K562 (cell line): ENCODE data around the gene ZNF335. TPM values are rescaled to one million over a fixed set of nuclear protein-coding genes. Genes with fewer than 3 reads are reported as not detected.

Experiments
- ATAC-seq: fragments of 200-7000 bp; cut with Tn5 transposase; 3 replicates; pipeline ENCODE4 v1.9.1; 2020; ENCODE audit warnings: moderate library complexity
- BruUV-seq: library from RNA; stranded (reverse); fragments of 400-500 nt; replicated peaks from 2 replicates; lab custom pipeline; 2021; lab: Mats Ljungman, UMichigan
- CTCF ChIA-PET: fragments of 300-600 bp; formaldehyde crosslinking; extraction: SDS; loops from one replicate; lab custom pipeline; 2021; ENCODE audit warnings: low intra/inter-chr PET ratio; lab: Yijun Ruan, JAX
- POLR2A ChIA-PET: fragments of 300-600, 350-650 bp; sonication (Branson Sonifier 250); formaldehyde crosslinking; extraction: SDS; loops from one replicate; lab custom pipeline; 2021; ENCODE audit warnings: antibody characterized with exemption, inconsistent platforms; lab: Yijun Ruan, JAX
- DNase-seq, 4 experiments: peaks; one replicate each; pipeline versions ENCODE4 v3.0.0 to v3.0.0-alpha.2; 2011 to 2018; ENCODE audit warnings: low spot score in 3 of 4, mixed read lengths in 3 of 4; ENCODE audit errors: extremely low read depth in 1 of 4
- FAIRE-seq: peaks from 2 replicates; lab custom pipeline; 2011; peaks lifted over from hg19 to GRCh38; lab: Jason Lieb, UNC
- H2AFZ ChIP-seq: 2 replicates; pipeline ENCODE4 v1.6.0; 2011; ENCODE audit warnings: low read depth, low read length, control low read depth, inconsistent platforms
- H3K27ac ChIP-seq: fragments of 200-600 bp; 3 replicates; pipeline ENCODE4 v1.8.0; 2011; ENCODE audit warnings: low read depth, mild to moderate bottlenecking, control low read depth, inconsistent platforms, low read length, moderate library complexity, mixed read lengths; ENCODE audit errors: extremely low read depth
- H3K27me3 ChIP-seq, 2 experiments: fragments of 300-600 bp in 1 of 2; 2 replicates in 1 of 2; 3 replicates in 1 of 2; pipeline versions ENCODE4 v1.6.0 to v1.8.0; 2011; ENCODE audit warnings: inconsistent platforms in 2 of 2, low read length in 2 of 2, mild to moderate bottlenecking in 1 of 2, mixed read lengths in 1 of 2, moderate library complexity in 1 of 2; ENCODE audit not compliant: control insufficient read depth in 2 of 2, insufficient read depth in 2 of 2
- H3K36me3 ChIP-seq: fragments of 300-600 bp; 3 replicates; pipeline ENCODE4 v1.8.0; 2011; ENCODE audit warnings: mild to moderate bottlenecking, low read length, inconsistent platforms; ENCODE audit not compliant: control insufficient read depth, insufficient read depth
- H3K4me1 ChIP-seq, 2 experiments: fragments of 200-600 bp in 1 of 2; replicated peaks in 1 of 2; 2 replicates in 1 of 2; 3 replicates in 1 of 2; pipeline versions ENCODE4 v1.5.1 to v1.8.0; 2011; ENCODE audit warnings: inconsistent platforms in 2 of 2, low read length in 2 of 2, mild to moderate bottlenecking in 1 of 2, mixed read lengths in 1 of 2, moderate library complexity in 1 of 2; ENCODE audit not compliant: control insufficient read depth in 2 of 2, insufficient read depth in 2 of 2
- H3K4me2 ChIP-seq: 2 replicates; pipeline ENCODE4 v1.6.1; 2011; ENCODE audit warnings: low read length, control low read depth, inconsistent platforms, mixed read lengths; ENCODE audit not compliant: insufficient read depth
- H3K4me3 ChIP-seq: fragments of 200-600 bp; sonication (generic), shearing (Covaris generic); 2 replicates; pipeline ENCODE4 v1.5.1; 2016; ENCODE audit warnings: control low read depth, inconsistent platforms
- H3K79me2 ChIP-seq: fragments of 200-600 bp; 3 replicates; pipeline ENCODE4 v1.8.0; 2011; ENCODE audit warnings: low read length, inconsistent platforms; ENCODE audit not compliant: control insufficient read depth, insufficient read depth
- H3K9ac ChIP-seq, 2 experiments: 2 replicates each; pipeline versions ENCODE4 v1.6.0 to v1.6.1; 2011; ENCODE audit warnings: low read depth in 2 of 2, low read length in 2 of 2, control low read depth in 1 of 2, inconsistent platforms in 1 of 2, mild to moderate bottlenecking in 1 of 2, mixed read lengths in 1 of 2; ENCODE audit not compliant: insufficient read depth in 1 of 2
- H3K9me1 ChIP-seq: one replicate; pipeline ENCODE4 v1.6.0; 2011; ENCODE audit warnings: inconsistent platforms, mild to moderate bottlenecking, low read length, moderate library complexity; ENCODE audit not compliant: control insufficient read depth, insufficient read depth
- H3K9me3 ChIP-seq: replicated peaks from 2 replicates; pipeline ENCODE4 v1.5.1; 2011; ENCODE audit warnings: low read depth, low read length, inconsistent platforms; ENCODE audit not compliant: control insufficient read depth, insufficient read depth
- H4K20me1 ChIP-seq: replicated peaks from 2 replicates; pipeline ENCODE4 v1.6.1; 2011; ENCODE audit warnings: low read length, inconsistent platforms, mixed read lengths; ENCODE audit not compliant: control insufficient read depth, insufficient read depth
- ADNP ChIP-seq: fragments of 200-800 bp; sonication (Bioruptor generic); IDR thresholded peaks from 2 replicates; pipeline ENCODE4 v1.6.1; 2016; ENCODE audit warnings: missing genetic modification characterization, missing compliant biosample characterization
- BCL6 ChIP-seq: fragments of 250-450 bp; sonication (Bioruptor Pico); IDR thresholded peaks from 2 replicates; pipeline ENCODE4 v1.4.0; 2020
- CBX5 ChIP-seq: IDR thresholded peaks from 2 replicates; pipeline ENCODE4 v1.6.1; 2014; ENCODE audit warnings: low read depth, borderline replicate concordance
- DPF2 ChIP-seq: fragments of 450-650 bp; IDR thresholded peaks from 2 replicates; pipeline ENCODE4 v1.6.1; 2016
- EGR1 ChIP-seq: fragments of 450-650 bp; conservative IDR thresholded peaks from 2 replicates; pipeline ENCODE4 v1.6.1; 2017; ENCODE audit warnings: mild to moderate bottlenecking
- GABPB1 ChIP-seq: sonication (generic); formaldehyde crosslinking; IDR thresholded peaks from 2 replicates; pipeline ENCODE4 v1.8.0; 2022; ENCODE audit warnings: mild to moderate bottlenecking, missing genetic modification reagents
- GABPB2 ChIP-seq: fragments of 250-450 bp; sonication (Bioruptor Pico); conservative IDR thresholded peaks from 2 replicates; pipeline ENCODE4 v1.5.1; 2021; ENCODE audit warnings: mild to moderate bottlenecking
- MXI1 ChIP-seq: IDR thresholded peaks from 2 replicates; pipeline ENCODE4 v1.6.1; 2011; ENCODE audit warnings: low read depth, mild to moderate bottlenecking, improper control_type of control experiment, low read length
- NEUROD1 ChIP-seq: fragments of 150-350 bp; IDR thresholded peaks from 2 replicates; pipeline ENCODE4 v1.6.1; 2014; ENCODE audit warnings: borderline replicate concordance, low read length, low read depth; ENCODE audit not compliant: partially characterized antibody
- POLR2A ChIP-seq: fragments of 450-650 bp; conservative IDR thresholded peaks from 2 replicates; pipeline ENCODE4 v1.6.1; 2016
- RHOXF2B ChIP-seq: fragments of 250-450 bp; sonication (Bioruptor Pico); conservative IDR thresholded peaks from 2 replicates; pipeline ENCODE4 v1.5.1; 2021
- SMAD1 ChIP-seq: fragments of 150-350 bp; IDR thresholded peaks from 2 replicates; pipeline ENCODE4 v1.6.1; 2014; ENCODE audit warnings: low read length, low read depth; ENCODE audit not compliant: partially characterized antibody
- U2AF2 ChIP-seq: fragments of 200-400 bp; formaldehyde crosslinking; optimal IDR thresholded peaks from 2 replicates; pipeline ENCODE3; 2017; ENCODE audit warnings: low read depth, mild to moderate bottlenecking, low read length
- ZFP30 ChIP-seq: fragments of 250-450 bp; sonication (Bioruptor Pico); IDR thresholded peaks from 2 replicates; pipeline ENCODE4 v1.8.0; 2022; ENCODE audit warnings: moderate library complexity, mild to moderate bottlenecking, inconsistent platforms, borderline replicate concordance
- ZFPM2 ChIP-seq: fragments of 250-450 bp; sonication (Bioruptor Pico); IDR thresholded peaks from 2 replicates; pipeline ENCODE4 v1.5.1; 2022; ENCODE audit warnings: mild to moderate bottlenecking
- WGBS: fragments of 100-300 bp; shearing (Covaris generic); methylation state at CpG from one replicate; pipeline ENCODE4 v1.1.6; 2016; ENCODE audit warnings: low coverage, mixed read lengths; ENCODE audit not compliant: insufficient coverage; ENCODE audit errors: missing lambda C conversion rate; 5-methylcytosine and 5-hydroxymethylcytosine counted together
- in situ Hi-C: fragments of 300-500 bp; cut with MboI; formaldehyde crosslinking; loops from 4 replicates; pipeline ENCODE4 v1.15.0; 2018; ENCODE audit warnings: inconsistent platforms, mixed read lengths
- intact Hi-C: fragments of 100-400 bp; cut with micrococcal nuclease; formaldehyde crosslinking; loops from 2 replicates; pipeline ENCODE4 v1.14.2; 2022
- polyA plus RNA-seq, 8 experiments: library from polyadenylated mRNA; depleted of rRNA in 4 of 8; stranded (reverse) in 5 of 8; unstranded in 3 of 8; fragments of >200 nt; fragmentation: Nextera tagmentation in 2 of 8; fragmentation: Illumina TruSeq in 1 of 8; extraction: Ambion mirVana in 2 of 8; extraction: Trizol in 1 of 8; gene quantifications; 2 replicates each; pipeline versions ENCODE4 v1.2.1 to v1.2.3, GENCODE V29; 2011 to 2014; ENCODE audit warnings: inconsistent platforms in 1 of 8, missing spikeins in 1 of 8
- total RNA-seq, 7 experiments: library from RNA; depleted of rRNA in 6 of 7; stranded (reverse); fragments of >200 nt in 6 of 7; fragmentation: Illumina TruSeq in 2 of 7; extraction: Trizol in 2 of 7; gene quantifications; 2 replicates each; pipeline versions ENCODE4 v1.2.1 to v1.2.3, GENCODE V29; 2011 to 2021; ENCODE audit warnings: low replicate concordance in 1 of 7
- TF ChIP-seq, protein P1 (sequence below): fragments of 250-450 bp; sonication (Bioruptor Pico); IDR thresholded peaks from 2 replicates; pipeline ENCODE4 v1.4.0; 2020; ENCODE audit warnings: mild to moderate bottlenecking, moderate library complexity
- TF ChIP-seq, protein P2 (sequence below), 2 experiments: IDR thresholded peaks in 1 of 2; conservative IDR thresholded peaks in 1 of 2; 2 replicates each; pipeline ENCODE4 v1.6.1; 2016; ENCODE audit warnings: low read depth in 2 of 2, mild to moderate bottlenecking in 1 of 2, missing compliant biosample characterization in 1 of 2, missing genetic modification characterization in 1 of 2, moderate library complexity in 1 of 2

The ZNF335 gene
- total and polyA plus RNA-seq, 9 of the 15 experiments (the other 6 are each of a cell fraction or from before 2014, with no cell fraction given) = 0.39 to 16.0 (median 7.6) TPM

DNA sequence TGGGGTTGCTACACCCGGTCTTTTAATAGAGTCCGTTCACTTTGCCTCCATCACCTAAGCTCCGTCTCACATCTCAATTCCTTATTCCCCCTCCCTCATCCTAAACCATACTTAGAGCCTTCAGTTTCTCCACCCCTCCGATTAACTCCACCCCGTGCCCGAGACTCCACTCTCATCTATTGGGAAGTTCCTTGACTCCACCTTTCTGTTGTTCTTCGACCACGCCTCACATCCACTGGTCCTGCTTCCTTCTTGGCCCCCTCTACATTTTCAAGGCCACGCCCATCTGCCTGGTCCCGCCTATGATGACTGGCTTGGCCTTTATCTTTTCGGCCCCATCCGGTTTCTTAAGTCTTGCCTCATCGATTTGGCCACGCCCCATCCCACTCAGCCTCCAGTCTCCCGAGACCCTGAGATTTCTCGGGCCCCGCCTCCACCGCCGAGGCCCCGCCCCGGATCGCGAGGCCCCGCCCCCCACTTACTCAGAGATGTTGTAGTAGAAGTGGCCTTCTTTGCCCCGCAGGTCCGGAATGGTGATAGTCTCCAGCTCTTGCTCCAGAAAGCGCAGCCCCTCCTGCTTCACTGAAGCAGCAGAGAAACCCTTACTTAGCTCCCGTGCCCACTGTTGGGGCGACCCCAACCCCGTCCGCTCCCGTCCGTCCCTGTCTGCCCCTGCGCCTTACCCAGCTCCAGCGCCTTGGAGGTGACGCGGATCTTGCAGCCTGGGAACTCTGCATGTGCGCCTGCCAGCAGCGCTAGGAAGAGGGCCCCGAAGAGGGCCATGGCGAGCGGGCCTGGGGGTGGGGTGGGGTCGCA lies 61.1 kb downstream of the ZNF335 start:
- 4% methylated on average over 37 of the region's 43 CpGs for WGBS
- TF ChIP-seq BCL6 (no peak), EGR1 (no peak), POLR2A (peak; percentile 92), CBX5 (no peak), MXI1 (0 out of 2 replicates have a peak, but pooled peaks have one; percentile 28), GABPB2 (CRISPR knock-in tag) (no peak), NEUROD1 (peak; percentile 5), DPF2 (peak; percentile 84), RHOXF2B (CRISPR knock-in tag) (no peak), U2AF2 (no peak), ZFP30 (CRISPR knock-in tag) (no peak), ZFPM2 (0 out of 2 replicates have a peak, but pooled peaks have one; percentile 52), GABPB1 (CRISPR knock-in tag) (peak; percentile 75; the same call in 1 of the 2 replicates), SMAD1 (no peak), ADNP (tag) (no peak)
- TF ChIP-seq, protein P1, sequence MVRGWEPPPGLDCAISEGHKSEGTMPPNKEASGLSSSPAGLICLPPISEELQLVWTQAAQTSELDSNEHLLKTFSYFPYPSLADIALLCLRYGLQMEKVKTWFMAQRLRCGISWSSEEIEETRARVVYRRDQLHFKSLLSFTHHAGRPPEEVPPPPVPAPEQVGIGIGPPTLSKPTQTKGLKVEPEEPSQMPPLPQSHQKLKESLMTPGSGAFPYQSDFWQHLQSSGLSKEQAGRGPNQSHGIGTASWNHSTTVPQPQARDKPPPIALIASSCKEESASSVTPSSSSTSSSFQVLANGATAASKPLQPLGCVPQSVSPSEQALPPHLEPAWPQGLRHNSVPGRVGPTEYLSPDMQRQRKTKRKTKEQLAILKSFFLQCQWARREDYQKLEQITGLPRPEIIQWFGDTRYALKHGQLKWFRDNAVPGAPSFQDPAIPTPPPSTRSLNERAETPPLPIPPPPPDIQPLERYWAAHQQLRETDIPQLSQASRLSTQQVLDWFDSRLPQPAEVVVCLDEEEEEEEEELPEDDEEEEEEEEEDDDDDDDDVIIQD (CRISPR knock-in tag) = no peak
- TF ChIP-seq, protein P2, sequence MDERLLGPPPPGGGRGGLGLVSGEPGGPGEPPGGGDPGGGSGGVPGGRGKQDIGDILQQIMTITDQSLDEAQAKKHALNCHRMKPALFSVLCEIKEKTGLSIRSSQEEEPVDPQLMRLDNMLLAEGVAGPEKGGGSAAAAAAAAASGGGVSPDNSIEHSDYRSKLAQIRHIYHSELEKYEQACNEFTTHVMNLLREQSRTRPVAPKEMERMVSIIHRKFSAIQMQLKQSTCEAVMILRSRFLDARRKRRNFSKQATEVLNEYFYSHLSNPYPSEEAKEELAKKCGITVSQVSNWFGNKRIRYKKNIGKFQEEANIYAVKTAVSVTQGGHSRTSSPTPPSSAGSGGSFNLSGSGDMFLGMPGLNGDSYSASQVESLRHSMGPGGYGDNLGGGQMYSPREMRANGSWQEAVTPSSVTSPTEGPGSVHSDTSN (CRISPR knock-in tag; IDR thresholded peaks at IDR 0.05; ENCODE audit: low read depth) = no peak
- TF ChIP-seq, protein P2 (tag; conservative IDR thresholded peaks at IDR 0.05; ENCODE audit: low read depth) = no peak

More for the DNA sequence above, 61.1 kb downstream of the ZNF335 start:
- Histone ChIP-seq H3K79me2 (peaks cover 15% of the 10 kb centered on the region), H3K4me3 (peak overlapping the region; percentile 48), H3K9me1 (no peaks in the 10 kb centered on the region), H3K27ac (peak overlapping the region; percentile 89), H3K36me3 (peaks cover 13% of the 10 kb centered on the region; the same call in 2 of the 3 replicates), H3K9ac (peak overlapping the region; percentile 64 to 94), H3K4me2 (peak overlapping the region; percentile 83), H3K9me3 (no peaks in the 10 kb centered on the region), H2AFZ (peak overlapping the region; percentile 92), H3K27me3 (no peaks in the 10 kb centered on the region), H4K20me1 (no peaks in the 10 kb centered on the region), H3K4me1 (peaks cover 24 to 44% of the 10 kb centered on the region in 2 experiments)
- ChIA-PET POLR2A (interaction anchor here (0.6 to 2.6 kb wide), 11 partner anchors 9 to 517 kb away, joined by 3 to 13 read pairs (median 4); partner anchors contain the start of genes CTSA, PCIF1 and ZSWIM1), CTCF (no interaction called here)
- peak; percentile 95 for ATAC-seq
- in situ Hi-C loops (no loop called here), intact Hi-C loops (loop anchor here (1.0 kb wide), 1 partner anchor 22 kb away; no protein-coding TSS in a partner anchor)
- peak; percentile 100 for FAIRE-seq
- peak; percentile 98 to 100 (median 98) for DNase-seq
- BruUV-seq = no TSS peak
